ENCODE measurements around the gene SYNPO.

SYNPO gene

GRCh38 chr5:150625831-150626746, 14.4 kb upstream of the SYNPO start:
- no peak for DNase-seq

DNA sequence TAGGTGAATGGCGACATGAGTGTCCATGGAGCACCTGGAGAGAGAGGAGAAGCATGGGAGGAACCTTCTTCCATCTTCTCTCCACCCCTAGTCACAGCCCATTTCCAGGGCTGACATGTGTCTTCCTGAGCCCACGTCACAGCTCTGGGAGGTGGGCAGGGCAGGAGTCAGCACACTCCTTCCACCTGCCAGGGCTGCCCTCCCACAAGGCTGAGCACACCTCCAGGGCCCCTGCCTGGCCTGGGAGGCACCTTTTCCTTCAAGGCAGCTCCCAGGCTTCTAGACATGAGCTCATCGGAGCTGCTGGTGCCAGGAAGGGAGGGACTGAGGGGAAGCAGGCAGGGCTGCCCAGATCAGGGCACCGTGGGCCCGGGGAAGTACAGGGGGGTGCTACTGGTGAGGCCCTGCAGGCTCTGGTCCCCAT, 13.6 kb upstream of the SYNPO start:
- DNase-seq: no peak

DNA sequence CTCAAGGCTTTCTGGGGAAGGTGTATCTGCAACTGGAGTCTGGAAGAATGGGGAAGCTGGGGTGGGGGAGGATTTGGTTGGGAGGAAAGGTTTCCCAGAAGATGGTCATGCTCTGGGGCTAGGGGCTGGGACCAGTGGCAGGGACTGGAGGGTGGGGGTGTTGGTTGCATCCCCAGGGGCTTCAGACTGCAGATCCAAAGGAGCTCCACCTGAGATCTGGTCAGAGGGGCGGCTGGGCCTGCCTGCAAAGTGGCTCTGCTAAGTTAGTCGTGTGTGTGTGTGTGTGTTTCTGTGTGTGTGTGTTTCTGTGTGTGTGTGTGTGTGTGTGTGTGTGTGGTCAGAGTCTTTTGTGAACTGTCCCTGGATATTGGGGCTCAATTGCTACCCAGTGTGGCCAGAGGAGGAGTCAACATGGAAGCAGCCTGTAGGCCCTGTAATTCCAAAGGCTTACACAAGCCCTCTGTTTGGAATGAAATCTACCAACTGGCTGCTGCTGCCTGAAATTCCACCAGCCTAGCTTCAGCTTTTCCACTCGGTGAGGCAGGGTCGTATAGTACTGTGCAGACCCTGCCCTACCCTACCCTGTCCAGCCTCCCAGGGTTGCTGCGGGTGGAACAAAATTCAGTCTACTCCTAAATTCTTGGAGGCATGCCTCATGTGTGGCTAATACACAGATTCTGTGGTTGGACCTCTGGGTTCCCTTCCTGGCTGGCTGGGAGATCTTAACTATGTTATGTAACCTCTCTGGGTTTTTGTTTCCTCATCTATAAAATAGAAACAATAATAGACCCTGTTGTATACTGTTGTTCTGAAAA, 12.5 kb upstream of the SYNPO start:
- no peak for DNase-seq

DNA sequence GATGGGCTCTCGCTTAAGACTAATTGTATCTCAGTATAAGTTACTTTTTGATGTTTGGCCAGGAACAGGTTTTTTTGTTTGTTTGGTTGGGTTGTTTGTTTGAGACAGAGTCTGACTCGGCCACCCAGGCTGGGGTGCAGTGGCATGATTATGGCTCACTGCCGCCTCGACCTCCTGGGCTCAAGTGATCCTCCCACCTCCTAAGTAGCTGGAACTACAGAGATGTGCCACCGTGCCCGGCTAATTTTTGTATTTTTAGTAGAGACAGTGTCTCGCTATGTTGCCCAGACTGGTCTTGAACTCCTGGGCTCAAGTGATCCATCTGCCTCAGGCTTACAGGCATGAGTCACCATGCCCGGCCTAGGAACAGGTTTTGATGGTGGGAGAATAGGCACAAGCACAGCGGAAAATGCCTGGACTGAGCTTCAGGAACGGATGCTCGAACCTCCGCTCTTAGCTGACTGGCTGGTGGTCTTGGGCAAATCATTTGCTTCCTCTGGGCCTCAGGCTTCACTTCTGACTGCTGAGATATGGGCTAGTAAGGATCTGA, 11.4 kb upstream of the SYNPO start:
- DNase-seq: no peak

DNA sequence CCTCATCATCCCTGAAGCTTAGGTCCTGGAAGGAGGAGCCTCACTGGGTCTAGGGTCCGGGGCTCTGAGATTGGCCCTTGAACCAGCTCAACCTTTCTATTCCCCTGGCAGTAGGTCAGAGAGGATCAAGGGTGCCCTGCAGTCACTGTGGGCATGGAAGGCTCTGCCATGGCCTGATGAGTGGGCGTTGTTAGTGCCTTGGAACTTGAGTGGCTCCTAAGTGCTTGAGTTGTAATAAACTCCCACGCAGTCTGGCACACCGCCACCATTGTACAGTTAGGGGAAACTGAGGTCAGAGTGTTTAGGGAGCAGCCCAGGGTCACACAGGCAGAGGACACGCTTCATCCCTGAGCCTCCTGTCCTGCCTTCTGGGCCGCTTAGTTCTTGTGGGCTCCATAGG, 10.4 kb upstream of the SYNPO start:
- no peak for DNase-seq

DNA sequence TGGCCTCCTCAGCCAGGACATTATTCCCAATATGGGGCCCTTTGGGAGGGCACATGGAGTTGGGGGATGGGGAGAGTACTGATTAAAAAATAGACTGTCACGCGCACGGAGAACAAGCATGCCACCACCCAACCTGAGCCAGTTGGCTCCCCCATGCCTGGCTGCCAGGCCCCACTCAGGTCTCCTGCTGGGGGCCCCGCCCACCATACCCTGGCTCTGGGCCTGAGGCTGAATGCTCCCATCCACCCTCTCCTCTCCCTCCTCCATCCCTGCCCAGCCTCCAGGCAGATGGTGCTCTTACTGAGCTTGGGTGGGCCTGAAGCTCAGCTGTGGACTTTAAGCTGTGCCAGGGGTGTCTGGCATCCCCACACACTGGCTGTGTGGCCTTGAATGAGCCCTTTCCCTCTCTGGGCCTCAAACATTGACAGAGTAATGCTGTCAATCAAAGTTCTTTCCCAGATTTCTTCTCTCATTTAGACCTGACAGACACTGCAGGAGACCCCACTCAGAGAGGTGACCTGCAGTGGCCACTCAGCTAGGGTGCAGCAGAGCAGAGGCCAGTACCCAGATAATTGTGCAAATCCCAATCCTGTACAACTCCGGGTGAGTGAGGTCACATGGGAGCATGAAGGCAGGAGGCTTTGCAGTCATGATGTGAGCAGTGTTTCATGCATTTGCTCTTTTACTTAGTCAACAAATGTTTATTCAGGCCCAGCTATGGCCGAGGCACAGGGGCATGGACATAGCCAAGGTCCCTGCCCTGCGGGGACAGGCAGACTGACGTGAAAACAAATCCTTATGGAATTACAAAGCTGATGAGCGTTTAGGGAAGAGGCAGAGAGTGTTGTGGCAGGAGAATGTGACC, 9.8 kb upstream of the SYNPO start:
- DNase-seq: no peak

DNA sequence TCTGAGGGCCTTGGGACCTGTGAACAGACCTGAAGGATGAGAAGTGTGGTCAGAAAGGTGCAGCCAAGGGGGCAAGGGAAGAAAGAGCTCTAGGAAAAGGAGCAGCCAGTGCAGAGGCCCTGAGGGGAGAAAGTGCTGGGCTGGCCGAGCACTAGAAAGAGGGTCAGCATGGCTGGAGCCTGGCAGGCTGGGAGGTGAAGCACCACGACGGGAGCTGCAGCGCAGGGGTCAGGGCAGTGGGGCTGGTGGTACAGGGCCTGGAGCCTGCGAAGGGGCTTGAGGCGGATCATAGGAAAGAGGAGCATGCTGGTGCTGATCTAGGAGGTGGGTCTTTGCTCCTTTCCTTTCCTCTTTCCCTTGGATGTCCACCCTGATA, 9.1 kb upstream of the SYNPO start:
- no peak for DNase-seq

DNA sequence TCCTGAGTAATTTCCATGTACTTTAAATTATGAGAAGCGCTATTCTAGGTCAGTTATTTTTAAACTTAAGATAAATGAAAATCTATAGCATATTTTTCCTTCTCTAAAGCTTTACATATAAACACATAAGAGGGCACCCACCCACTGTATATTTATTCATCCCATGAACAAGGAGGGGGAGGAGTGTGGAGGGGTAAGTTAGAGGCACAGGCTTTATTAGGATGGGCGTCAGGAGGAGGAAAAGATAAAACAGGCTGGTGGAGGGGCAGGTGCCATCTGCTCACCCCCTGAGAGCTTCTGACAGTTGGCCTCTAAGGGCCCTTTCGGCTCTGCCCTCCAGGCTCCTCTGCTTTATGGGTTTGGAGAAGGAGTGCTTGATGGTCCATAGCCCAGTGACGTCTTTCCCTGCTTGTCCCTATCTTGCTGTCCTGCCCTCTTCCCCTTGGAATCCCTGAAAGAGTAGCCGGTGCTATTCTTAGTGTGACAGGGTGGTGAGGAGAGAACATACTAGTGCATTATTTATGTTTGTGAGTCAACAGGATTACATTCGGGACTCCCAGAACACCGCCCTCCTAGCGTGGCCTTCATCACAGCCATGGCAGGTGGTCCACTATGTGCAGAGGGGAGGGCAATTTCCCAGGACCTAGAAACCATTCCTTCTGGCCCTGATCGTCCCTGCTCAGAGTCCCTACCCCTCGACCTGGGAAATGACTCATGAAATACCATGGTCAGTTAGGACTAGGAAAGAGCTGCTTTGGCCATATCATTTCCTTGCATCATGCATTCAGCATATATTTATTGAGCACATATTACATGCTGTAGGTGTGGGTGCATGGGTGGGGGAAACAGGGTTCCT, 7.9 kb upstream of the SYNPO start:
- no peak for DNase-seq

GRCh38 chr5:150633429-150633828, 7.0 kb upstream of the SYNPO start:
- no peak for DNase-seq

DNA sequence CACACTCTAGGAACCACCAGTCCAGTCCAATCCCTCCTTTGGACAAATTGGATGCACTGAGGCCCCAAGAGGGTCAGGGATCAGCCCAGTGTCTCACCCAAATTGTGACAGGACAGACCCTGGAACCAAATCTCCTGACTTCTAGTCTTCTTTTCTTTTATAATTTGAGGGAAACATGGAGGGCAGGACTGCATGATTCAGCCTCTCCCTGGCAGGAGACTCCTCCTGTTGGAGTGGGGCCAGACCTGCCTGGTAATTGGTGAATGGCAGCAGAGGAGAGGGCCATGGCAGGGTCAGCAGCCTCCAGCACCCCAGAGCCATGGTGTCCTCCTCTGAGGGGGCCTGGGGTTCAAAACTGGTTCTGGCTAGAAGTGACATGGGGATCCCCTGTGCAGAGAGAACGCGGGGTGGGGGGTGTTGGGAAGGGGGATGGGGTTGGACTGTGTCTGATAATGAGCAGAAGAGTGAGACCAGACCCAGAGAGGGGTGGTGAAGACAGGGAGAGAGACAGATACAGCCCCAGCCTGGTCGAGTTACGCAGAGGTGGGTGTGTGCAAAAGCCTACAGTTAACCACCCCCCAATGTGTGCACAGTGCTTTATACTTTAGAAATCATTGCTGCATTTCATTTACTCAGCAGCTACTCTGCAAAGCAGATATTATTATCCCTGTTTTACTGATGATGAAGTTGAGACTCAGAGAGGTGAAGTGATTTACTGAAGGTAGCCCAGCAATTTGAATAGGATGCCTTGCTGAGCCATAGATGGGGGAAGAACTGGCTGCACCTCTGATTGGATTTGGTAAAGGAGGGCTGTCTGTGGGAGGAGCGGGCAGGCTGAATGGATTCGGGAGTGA, 3.8 kb upstream of the SYNPO start:
- DNase-seq: no peak

DNA sequence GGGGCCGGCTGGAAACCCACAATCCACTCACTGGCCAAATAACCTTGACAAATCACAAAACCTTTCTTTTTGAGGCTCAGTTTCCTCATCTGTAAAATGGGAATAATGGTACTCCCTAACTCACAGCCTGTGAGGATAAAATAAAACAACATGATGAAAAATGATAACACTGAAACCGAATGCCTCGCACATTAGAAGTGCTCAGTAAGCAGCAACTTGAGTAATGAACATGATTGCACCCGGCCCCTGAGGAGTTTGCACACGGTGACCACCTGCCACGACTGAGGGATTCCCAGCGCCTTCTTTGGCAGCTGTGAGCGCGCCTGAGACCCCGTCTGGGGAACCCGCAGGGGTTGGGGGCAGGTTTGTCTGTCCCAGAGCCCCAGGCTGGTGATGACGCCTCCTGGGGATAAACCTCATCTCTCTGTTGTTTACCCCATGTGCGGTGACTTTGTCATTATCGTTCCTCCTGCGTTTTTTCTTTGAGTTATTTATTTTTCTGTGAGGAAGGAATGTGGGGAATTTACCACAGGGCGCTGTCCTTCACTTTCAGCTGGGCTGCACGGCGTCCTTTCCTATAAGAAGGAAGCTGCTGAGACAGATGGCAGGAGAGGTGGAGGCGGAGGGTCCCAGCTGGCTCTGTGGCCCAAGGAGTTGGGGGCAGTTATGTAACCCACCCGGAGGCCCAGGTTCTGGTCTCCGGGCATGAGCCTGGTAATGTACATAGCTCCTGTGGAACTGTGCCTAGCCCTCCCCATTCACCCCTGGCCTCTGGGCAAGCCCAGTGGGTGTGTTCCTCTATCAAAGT, 3.0 kb upstream of the SYNPO start:
- DNase-seq: no peak

- DNase-seq: no peak
Measured at GRCh38 chr5:150638053-150638444, 2.4 kb upstream of the SYNPO start.

GRCh38 chr5:150638488-150639376, 1.7 kb upstream of the SYNPO start:
- DNase-seq: no peak

DNA sequence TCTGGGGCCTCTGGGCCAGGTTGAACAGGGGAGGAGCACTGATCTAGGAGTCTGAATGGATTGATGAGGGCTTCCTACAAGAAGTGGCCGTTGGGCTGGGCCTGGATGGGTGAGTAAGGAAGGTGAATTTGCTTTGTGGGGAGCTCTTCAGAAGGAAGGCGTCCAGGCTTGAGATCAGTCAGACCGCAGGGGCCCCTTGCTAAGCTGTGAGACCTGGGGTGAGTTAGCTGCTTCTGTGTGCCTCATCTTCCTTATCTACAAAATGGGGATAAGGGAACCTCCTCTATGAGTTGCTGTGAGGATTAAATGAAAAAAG, 1.1 kb upstream of the SYNPO start:
- DNase-seq: no peak

GRCh38 chr5:150639751-150640150, 709 bp upstream of the SYNPO start:
- DNase-seq: no peak

- no peak for DNase-seq
Measured at GRCh38 chr5:150641006-150641570, 628 bp downstream of the SYNPO start.

DNA sequence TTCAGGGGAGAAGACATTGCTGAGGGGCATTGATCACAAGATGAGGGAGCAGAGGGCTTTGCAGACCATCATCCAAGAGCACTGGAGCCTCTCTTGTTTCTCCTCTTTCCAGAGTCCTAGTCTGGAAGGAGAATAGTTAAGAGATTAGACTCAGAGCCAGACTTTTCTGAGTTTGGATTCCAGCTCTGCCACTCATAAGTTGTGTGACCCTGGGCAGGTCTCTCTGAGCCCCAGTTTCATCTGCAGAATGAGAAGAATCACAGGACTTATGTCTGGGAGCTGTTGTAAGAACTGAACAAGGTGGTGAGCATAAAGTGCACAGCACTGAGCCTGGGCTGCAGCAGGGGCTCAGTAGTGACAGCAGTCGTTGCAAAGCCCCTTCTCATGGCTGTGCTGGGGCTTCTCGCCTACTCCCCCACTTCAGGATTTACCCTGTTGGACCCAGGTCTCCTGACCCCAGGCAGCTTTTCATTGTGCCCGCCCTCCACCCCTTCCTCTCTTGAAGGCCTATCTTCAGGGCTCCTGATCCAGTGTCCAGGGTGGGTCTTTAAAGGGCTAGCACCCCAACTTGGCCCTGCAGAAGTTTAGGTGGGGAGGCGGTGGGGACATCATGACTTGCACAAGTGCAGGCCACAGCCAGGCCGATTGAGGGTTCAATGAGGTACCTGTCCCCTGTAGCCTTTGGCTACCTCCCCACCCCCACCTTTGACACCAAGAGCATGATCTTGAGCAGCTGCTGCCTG, 1.5 kb downstream of the SYNPO start:
- DNase-seq: no peak

- no peak for DNase-seq
Measured at GRCh38 chr5:150642567-150642927, 2.1 kb downstream of the SYNPO start.

Data from T-helper 9 cell (primary cell).